Motor neuron (in vitro differentiated cells): ENCODE measurements around the gene PPP1R7. TPM values are rescaled to one million over a fixed set of nuclear protein-coding genes. Genes with fewer than 3 reads are reported as not detected.

Source experiments
- ATAC-seq, 8 experiments: fragments of 200-7000 bp; cut with Tn5 transposase; replicated peaks in 6 of 8; 2 replicates each; pipeline ENCODE4 v1.8.0; 2021; ENCODE audit warnings: mild to moderate bottlenecking in 8 of 8, moderate library complexity in 8 of 8
- H3K27ac ChIP-seq, 2 donors: fragments of 250-450 bp; sonication (Bioruptor Pico); 2 replicates each; pipeline ENCODE4 v1.9.0; 2021; ENCODE audit warnings: antibody characterized with exemption in 2 of 2, mild to moderate bottlenecking in 2 of 2, moderate library complexity in 1 of 2
- H3K4me1 ChIP-seq, 2 donors: fragments of 250-450 bp; sonication (Bioruptor Pico); replicated peaks in 1 of 2; 2 replicates each; pipeline ENCODE4 v1.6.1; 2021; ENCODE audit warnings: antibody characterized with exemption in 2 of 2, mild to moderate bottlenecking in 2 of 2, moderate library complexity in 1 of 2
- H3K4me3 ChIP-seq, 5 donors: fragments of 250-450 bp; sonication (Bioruptor Pico); 2 replicates each; pipeline ENCODE4 v1.9.0; 2021; ENCODE audit warnings: antibody characterized with exemption in 5 of 5, mild to moderate bottlenecking in 5 of 5, moderate library complexity in 4 of 5
- WGBS, 10 experiments: fragments of 450-650 bp; shearing (Covaris generic); methylation state at CpG; one replicate each; pipeline ENCODE4 v1.0.0; 2022; 5-methylcytosine and 5-hydroxymethylcytosine counted together
- in situ Hi-C, 9 experiments: fragments of 400-800 bp; cut with MboI; loops; one replicate each; pipeline ENCODE4 v1.15.0; 2021; ENCODE audit warnings: low sequenced_read_pairs in 9 of 9, low pct_unique_long_range_greater_than_20kb in 2 of 9; ENCODE audit not compliant: unreplicated experiment in 9 of 9
- total RNA-seq, 8 experiments: library from RNA; unstranded; fragments of 300-600 nt; gene quantifications; 2 replicates each; pipeline versions ENCODE4 v1.2.3 to v1.2.4, GENCODE V29; 2022

The PPP1R7 gene
- total RNA-seq, 8 experiments from 2014 or later = 40.0 to 109 (median 63.1) TPM

GRCh38 chr2:241111440-241111805 is 38.8 kb upstream of the PPP1R7 start:
- WGBS, 10 experiments = 80 to 100% (median 96%) methylated on average over 1 to 4 of the region's 9 CpGs; no CpG with 5 or more reads in 3 of the 10 experiments
- Histone ChIP-seq H3K4me1 (no peaks in the 10 kb centered on the region), H3K27ac (no peak overlapping the region), H3K4me3 (no peak overlapping the region)
- in situ Hi-C loops = no loop called here
- no peak for ATAC-seq

GRCh38 chr2:241112046-241112445 is 38.2 kb upstream of the PPP1R7 start:
- Histone ChIP-seq H3K4me3 (no peak overlapping the region), H3K4me1 (no peaks in the 10 kb centered on the region), H3K27ac (no peak overlapping the region)
- 80 to 100% (median 94%) methylated on average over 1 to 17 of the region's 17 CpGs for WGBS, 10 experiments
- in situ Hi-C loops = no loop called here
- no peak for ATAC-seq

DNA sequence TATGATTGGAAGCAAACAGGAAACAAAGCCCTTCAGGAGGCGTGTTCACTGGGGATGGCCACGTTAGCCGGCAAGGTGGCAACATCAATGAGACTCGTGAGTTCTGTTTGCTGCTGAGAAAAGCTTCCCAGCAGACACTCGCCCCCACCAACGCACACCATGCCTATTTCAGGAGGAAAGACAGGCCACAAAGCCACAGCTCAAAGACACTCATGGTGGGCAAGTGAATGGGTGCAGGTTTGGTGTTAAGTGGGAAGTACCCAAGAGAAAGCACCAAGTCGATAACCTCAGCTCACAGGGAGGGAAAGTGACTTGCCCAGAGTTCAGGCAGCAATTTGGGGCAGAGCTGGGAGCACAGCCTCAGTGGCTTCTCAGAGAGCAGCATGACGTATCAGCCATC is 37.7 kb upstream of the PPP1R7 start:
- no peak overlapping the region for H3K27ac ChIP-seq
- H3K4me1 ChIP-seq = no peaks in the 10 kb centered on the region
- no peak for ATAC-seq
- 69 to 100% (median 76%) methylated on average over 1 to 8 of the region's 8 CpGs; no CpG with 5 or more reads in 3 of the 10 experiments for WGBS, 10 experiments
- in situ Hi-C loops = no loop called here
- H3K4me3 ChIP-seq = no peak overlapping the region

- WGBS, 10 experiments = 90 to 100% (median 96%) methylated on average over 6 to 10 of the region's 11 CpGs; no CpG with 5 or more reads in 2 of the 10 experiments
- in situ Hi-C loops = no loop called here
- ATAC-seq = no peak
Measured at GRCh38 chr2:241114836-241115235, 35.4 kb upstream of the PPP1R7 start.

DNA sequence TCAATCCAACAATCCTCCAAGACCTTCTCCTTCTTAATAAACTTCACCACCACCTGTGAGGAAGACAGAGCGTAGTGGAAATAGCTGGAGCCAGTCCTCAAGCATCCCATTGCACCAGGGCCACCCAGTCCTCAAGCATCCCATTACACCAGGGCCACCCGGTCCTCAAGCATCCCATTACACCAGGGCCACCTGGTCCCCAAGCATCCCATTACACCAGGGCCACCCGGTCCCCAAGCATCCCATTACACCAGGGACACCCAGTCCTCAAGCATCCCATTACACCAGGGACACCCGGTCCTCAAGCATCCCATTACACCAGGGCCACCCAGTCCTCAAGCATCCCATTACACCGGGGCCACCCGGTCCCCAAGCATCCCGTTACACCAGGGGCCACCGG is 34.9 kb upstream of the PPP1R7 start:
- 82 to 100% (median 93%) methylated on average over 1 to 6 of the region's 8 CpGs; no CpG with 5 or more reads in 4 of the 10 experiments for WGBS, 10 experiments
- Histone ChIP-seq H3K4me3 (no peak overlapping the region), H3K4me1 (no peaks in the 10 kb centered on the region), H3K27ac (no peak overlapping the region)
- ATAC-seq = no peak
- in situ Hi-C loops = no loop called here

More at GRCh38 chr2:241114836-241115235, 35.4 kb upstream of the PPP1R7 start:
- Histone ChIP-seq H3K4me1 (no peaks in the 10 kb centered on the region), H3K4me3 (no peak overlapping the region), H3K27ac (no peak overlapping the region)

GRCh38 chr2:241116606-241117560 is 33.4 kb upstream of the PPP1R7 start:
- Histone ChIP-seq H3K27ac (no peak overlapping the region), H3K4me3 (no peak overlapping the region), H3K4me1 (no peaks in the 10 kb centered on the region)
- WGBS, 10 experiments = 83 to 100% (median 94%) methylated on average over 1 to 12 of the region's 32 CpGs
- ATAC-seq = no peak
- in situ Hi-C loops = no loop called here

DNA sequence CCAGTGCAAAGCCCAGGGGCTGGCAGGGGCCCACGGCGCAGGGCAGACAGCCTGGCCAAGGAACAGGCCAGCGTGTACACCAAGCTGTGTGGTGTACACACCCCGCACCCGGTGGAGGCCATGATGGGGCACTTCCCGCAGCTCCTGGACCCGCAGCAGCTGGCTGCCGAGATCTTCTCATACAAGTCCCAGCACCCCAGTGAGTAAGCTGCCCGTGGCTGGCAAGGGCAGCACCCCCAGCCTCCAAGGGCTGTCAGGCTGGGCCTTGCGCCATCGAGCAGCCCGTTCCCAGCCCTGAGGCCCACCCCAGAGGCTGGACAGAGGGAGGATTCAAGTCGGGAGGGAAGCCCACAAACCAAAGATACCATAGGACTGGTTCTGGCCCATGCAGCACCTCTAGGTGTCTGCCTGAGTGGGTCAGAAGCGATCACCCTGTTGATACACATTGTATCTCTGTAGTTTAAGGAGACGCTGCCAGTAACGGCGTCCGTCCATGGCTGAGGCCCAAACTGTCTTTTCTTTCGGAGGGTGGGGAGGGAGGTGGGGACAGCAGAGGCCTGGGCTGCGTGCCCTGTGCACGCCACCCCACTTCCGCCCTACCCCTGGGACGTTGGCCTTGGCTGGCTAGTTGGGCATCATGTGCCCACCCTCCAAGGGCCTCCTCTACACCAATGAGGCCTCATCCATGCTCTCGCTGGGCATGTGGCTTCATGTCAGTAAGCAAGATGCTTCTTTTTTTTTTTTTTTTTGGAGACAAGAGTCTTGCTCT is 31.3 kb upstream of the PPP1R7 start:
- WGBS, 10 experiments = 80 to 97% (median 93%) methylated on average over 1 to 6 of the region's 24 CpGs; no CpG with 5 or more reads in 7 of the 10 experiments
- no peaks in the 10 kb centered on the region for H3K4me1 ChIP-seq
- no peak for ATAC-seq
- H3K27ac ChIP-seq = no peak overlapping the region
- no peak overlapping the region for H3K4me3 ChIP-seq
- in situ Hi-C loops = no loop called here

DNA sequence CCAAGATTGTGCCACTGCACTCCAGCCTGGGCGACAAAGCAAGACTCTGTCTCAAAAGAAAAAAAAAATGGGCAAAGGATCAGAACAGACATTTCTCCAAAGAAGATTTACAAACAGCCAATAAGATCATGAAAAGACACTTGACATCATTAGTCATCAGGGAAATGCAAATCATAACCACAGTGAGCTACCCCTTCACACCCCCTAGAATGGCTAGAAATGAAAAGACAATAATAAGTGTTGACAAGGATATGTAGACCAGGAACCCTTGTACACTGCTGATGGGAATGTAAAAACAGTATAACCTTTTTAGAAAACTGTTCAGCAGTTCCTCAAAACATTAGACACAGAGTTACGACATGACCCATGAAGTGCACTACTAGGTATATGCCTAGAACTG is 29.8 kb upstream of the PPP1R7 start:
- Histone ChIP-seq H3K4me3 (no peak overlapping the region), H3K4me1 (no peaks in the 10 kb centered on the region), H3K27ac (no peak overlapping the region)
- in situ Hi-C loops = no loop called here
- WGBS, 10 experiments = 88 to 100% (median 100%) methylated on average over 1 to 2 of the region's 2 CpGs; no CpG with 5 or more reads in 2 of the 10 experiments
- no peak for ATAC-seq

- Histone ChIP-seq H3K4me1 (no peaks in the 10 kb centered on the region), H3K4me3 (no peak overlapping the region), H3K27ac (no peak overlapping the region)
- in situ Hi-C loops = no loop called here
- 82 to 100% (median 94%) methylated on average over 2 to 5 of the region's 5 CpGs for WGBS, 10 experiments
- no peak for ATAC-seq
Measured at GRCh38 chr2:241121008-241121407, 29.3 kb upstream of the PPP1R7 start.

DNA sequence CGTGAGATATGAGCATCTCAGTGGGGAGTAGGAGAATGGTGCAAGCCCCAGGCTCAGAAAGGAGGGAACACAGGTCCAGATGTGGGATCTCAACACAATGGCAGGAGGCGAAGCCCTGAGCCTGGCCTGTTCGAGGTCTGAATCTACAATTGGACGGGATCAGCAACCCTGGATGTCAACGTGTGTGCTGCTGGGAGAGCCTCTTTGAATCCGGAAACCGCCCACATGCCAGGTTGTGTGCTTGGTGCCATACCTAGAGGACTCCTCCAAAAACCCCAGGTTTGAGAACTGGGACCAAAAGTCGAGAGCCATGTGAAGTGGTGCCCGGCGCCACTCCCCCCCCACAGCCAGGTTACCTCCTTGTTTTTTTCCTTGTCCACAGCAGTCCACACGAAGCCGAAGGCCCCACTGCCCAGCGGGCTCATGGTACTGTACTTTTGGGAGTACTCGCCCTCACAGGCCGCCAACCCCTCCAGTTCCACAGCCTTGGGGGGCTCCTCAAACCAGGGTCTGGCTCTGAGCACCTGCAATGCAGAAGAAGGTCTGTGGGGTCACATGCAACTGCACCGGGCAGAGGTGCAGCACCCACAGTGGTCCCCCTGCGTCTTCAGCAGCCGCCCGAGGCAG is 27.8 kb upstream of the PPP1R7 start:
- Histone ChIP-seq H3K4me3 (no peak overlapping the region), H3K4me1 (no peaks in the 10 kb centered on the region), H3K27ac (no peak overlapping the region)
- 65 to 100% (median 94%) methylated on average over 1 to 14 of the region's 19 CpGs; no CpG with 5 or more reads in 1 of the 10 experiments for WGBS, 10 experiments
- in situ Hi-C loops = no loop called here
- ATAC-seq = no peak

DNA sequence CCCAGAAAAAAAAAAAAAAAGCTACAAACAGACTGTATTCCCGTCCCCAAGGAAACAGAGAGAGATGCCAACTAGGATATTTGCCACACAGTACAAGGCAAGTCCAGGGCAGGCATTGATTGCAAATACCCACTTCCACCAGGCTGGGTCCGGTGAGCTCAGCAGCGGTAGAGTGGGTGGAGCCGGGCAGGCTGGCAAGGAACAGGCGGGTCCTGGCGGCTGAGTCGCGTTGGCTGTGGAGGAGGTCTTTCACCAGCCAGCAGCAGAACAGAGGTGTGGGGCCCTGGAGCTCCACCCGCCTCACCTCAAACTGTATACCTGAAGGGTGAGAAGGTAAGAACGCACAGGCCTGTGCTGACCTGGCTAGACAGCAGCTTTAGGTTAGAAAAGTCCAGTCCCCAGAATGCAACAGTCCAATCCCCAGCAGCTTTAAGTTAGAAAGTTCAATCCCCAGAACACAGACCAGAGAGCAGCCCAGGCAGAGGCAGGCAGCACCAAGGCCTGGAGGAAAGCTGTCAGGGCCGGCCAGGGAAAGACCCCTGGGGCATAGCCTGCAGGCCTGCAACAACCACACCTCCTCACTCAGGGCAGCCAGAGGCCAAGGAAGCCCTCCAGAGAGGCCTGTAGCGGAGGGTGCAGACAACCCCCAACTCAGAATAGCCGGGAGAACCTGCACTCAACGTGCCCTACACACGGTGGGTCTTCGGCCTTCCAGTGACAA is 26.3 kb upstream of the PPP1R7 start:
- Histone ChIP-seq H3K4me3 (no peak overlapping the region), H3K27ac (no peak overlapping the region), H3K4me1 (no peaks in the 10 kb centered on the region)
- in situ Hi-C loops = no loop called here
- ATAC-seq = no peak
- WGBS, 10 experiments = 67 to 100% (median 88%) methylated on average over 1 to 7 of the region's 16 CpGs; no CpG with 5 or more reads in 5 of the 10 experiments

- 80 to 100% (median 89%) methylated on average over 1 to 8 of the region's 13 CpGs; no CpG with 5 or more reads in 2 of the 10 experiments for WGBS, 10 experiments
- no peak for ATAC-seq
- in situ Hi-C loops = no loop called here
Measured at GRCh38 chr2:241125626-241126025, 24.6 kb upstream of the PPP1R7 start.

More at GRCh38 chr2:241125626-241126025, 24.6 kb upstream of the PPP1R7 start:
- Histone ChIP-seq H3K4me3 (no peak overlapping the region), H3K27ac (no peak overlapping the region), H3K4me1 (no peaks in the 10 kb centered on the region)
